ENCODE measurements around the gene TLE2.

GRCh38 chr19:3045191-3045590 lies 16.1 kb upstream of the TLE2 start:
- TF ChIP-seq POLR2A (IDR thresholded peaks at IDR 0.05; ENCODE audit: low read depth, low read length) (no peak), CTCF (IDR thresholded peaks at IDR 0.05; ENCODE audit: extremely low read depth in 1 of 2, insufficient read depth in 1 of 2, low read depth in 1 of 2, low read length in 2 of 2) (no peak), EZH2 (IDR thresholded peaks at IDR 0.05; ENCODE audit: borderline replicate concordance, low read depth, low read length, severe bottlenecking) (no peak), POLR2AphosphoS5 (IDR thresholded peaks at IDR 0.05; ENCODE audit: insufficient read depth, low read depth, low read length) (no peak), GATA2 (IDR thresholded peaks at IDR 0.05; ENCODE audit: insufficient read depth, insufficient read length, low read depth, low read length) (no peak)

Data from endothelial cell of umbilical vein (primary cell).